ENCODE measurements around the gene TRPV4. TPM values are rescaled to one million over a fixed set of nuclear protein-coding genes. Genes with fewer than 3 reads are reported as not detected.

The TRPV4 gene
- total and polyA plus RNA-seq, 2 donors from 2014 or later = 6.0 to 24.5 TPM

- FAIRE-seq = no peak
Measured at GRCh38 chr12:109764123-109764522, 69.1 kb downstream of the TRPV4 start.

DNA sequence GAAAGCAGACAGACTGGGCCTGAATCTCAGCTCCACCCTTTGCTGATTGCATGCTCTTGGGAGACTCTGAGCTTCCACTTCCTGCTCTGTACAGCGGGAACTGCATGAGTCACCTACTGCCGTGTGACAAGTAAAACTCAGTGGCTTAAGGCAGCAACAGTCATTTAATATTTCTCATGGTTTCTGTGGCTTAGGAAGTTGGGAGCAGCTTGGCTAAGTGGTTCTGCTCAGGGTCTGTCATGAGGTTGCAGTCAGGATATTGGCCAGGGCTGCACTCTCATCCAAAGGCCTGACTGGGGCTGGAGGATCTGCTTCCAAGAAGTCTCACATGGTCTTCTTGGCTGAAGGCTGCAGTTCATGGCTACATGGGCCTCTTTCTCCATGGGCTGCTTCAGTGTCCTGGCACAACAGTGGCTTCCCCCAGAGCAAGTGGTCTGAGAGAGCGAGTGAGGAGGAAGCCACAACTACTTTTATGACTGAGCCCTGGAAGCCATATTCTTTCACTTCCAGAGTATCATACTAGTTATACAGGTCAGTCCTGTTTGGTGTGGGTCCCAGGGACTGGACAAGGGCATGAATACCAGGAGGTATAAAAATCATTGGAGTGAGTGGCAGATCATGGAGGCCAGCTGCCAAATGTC lies 69.9 kb downstream of the TRPV4 start:
- H3K9me3 ChIP-seq (ENCODE audit: control insufficient read depth in 2 of 3, insufficient read depth in 1 of 3, low read length in 3 of 3) = peaks cover 0 to 4% (median 0%) of the 10 kb centered on the region in 3 donors
- H3K27ac ChIP-seq (ENCODE audit: low read depth in 2 of 2, low read length in 2 of 2) = no peak overlapping the region
- DNase-seq (peak in 2 of 5 donors; percentile 13 to 30), FAIRE-seq (no peak)
- H3K9ac ChIP-seq (ENCODE audit: low read length in 3 of 3) = no peak overlapping the region
- H3K4me1 ChIP-seq (ENCODE audit: control insufficient read depth in 2 of 3, insufficient read depth in 2 of 3, low read depth in 1 of 3, low read length in 3 of 3) = peaks cover 0 to 6% (median 0%) of the 10 kb centered on the region in 3 donors
- H3K27me3 ChIP-seq (ENCODE audit: control insufficient read depth, insufficient read depth, low read length) = no peaks in the 10 kb centered on the region
- intact Hi-C loops (cut with DNase I) = no loop called here
- no peaks in the 10 kb centered on the region for H3K36me3 ChIP-seq (ENCODE audit: control insufficient read depth in 2 of 3, insufficient read depth in 3 of 3, low read length in 3 of 3)
- TF ChIP-seq, protein P1, sequence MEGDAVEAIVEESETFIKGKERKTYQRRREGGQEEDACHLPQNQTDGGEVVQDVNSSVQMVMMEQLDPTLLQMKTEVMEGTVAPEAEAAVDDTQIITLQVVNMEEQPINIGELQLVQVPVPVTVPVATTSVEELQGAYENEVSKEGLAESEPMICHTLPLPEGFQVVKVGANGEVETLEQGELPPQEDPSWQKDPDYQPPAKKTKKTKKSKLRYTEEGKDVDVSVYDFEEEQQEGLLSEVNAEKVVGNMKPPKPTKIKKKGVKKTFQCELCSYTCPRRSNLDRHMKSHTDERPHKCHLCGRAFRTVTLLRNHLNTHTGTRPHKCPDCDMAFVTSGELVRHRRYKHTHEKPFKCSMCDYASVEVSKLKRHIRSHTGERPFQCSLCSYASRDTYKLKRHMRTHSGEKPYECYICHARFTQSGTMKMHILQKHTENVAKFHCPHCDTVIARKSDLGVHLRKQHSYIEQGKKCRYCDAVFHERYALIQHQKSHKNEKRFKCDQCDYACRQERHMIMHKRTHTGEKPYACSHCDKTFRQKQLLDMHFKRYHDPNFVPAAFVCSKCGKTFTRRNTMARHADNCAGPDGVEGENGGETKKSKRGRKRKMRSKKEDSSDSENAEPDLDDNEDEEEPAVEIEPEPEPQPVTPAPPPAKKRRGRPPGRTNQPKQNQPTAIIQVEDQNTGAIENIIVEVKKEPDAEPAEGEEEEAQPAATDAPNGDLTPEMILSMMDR (IDR thresholded peaks at IDR 0.05; ENCODE audit: borderline replicate concordance, extremely low read depth, insufficient read depth) = no peak
- no peak overlapping the region for H3K4me3 ChIP-seq (ENCODE audit: low read length in 3 of 3)

More at GRCh38 chr12:109764123-109764522, 69.1 kb downstream of the TRPV4 start:
- intact Hi-C loops (cut with DNase I) = no loop called here
- peaks cover 0 to 4% (median 0%) of the 10 kb centered on the region in 3 donors for H3K9me3 ChIP-seq (ENCODE audit: control insufficient read depth in 2 of 3, insufficient read depth in 1 of 3, low read length in 3 of 3)
- no peaks in the 10 kb centered on the region for H3K36me3 ChIP-seq (ENCODE audit: control insufficient read depth in 2 of 3, insufficient read depth in 3 of 3, low read length in 3 of 3)
- TF ChIP-seq, protein P1 (IDR thresholded peaks at IDR 0.05; ENCODE audit: borderline replicate concordance, extremely low read depth, insufficient read depth) = no peak
- H3K27me3 ChIP-seq (ENCODE audit: control insufficient read depth, insufficient read depth, low read length) = no peaks in the 10 kb centered on the region
- DNase-seq = no peak
- H3K4me1 ChIP-seq (ENCODE audit: control insufficient read depth in 2 of 3, insufficient read depth in 2 of 3, low read depth in 1 of 3, low read length in 3 of 3) = peaks cover 0 to 6% (median 0%) of the 10 kb centered on the region in 3 donors
- H3K4me3 ChIP-seq (ENCODE audit: low read length in 3 of 3) = no peak overlapping the region
- H3K27ac ChIP-seq (ENCODE audit: low read depth in 2 of 2, low read length in 2 of 2) = no peak overlapping the region
- no peak overlapping the region for H3K9ac ChIP-seq (ENCODE audit: low read length in 3 of 3)

GRCh38 chr12:109762673-109763191 lies 70.5 kb downstream of the TRPV4 start:
- peaks cover 0 to 4% (median 0%) of the 10 kb centered on the region in 3 donors for H3K9me3 ChIP-seq (ENCODE audit: control insufficient read depth in 2 of 3, insufficient read depth in 1 of 3, low read length in 3 of 3)
- no peak overlapping the region for H3K4me3 ChIP-seq (ENCODE audit: low read length in 3 of 3)
- FAIRE-seq (no peak), DNase-seq (peak in 2 of 5 donors; percentile 28 to 43)
- no peak overlapping the region for H3K27ac ChIP-seq (ENCODE audit: low read depth in 2 of 2, low read length in 2 of 2)
- no peaks in the 10 kb centered on the region for H3K27me3 ChIP-seq (ENCODE audit: control insufficient read depth, insufficient read depth, low read length)
- peaks cover 0 to 6% (median 0%) of the 10 kb centered on the region in 3 donors for H3K4me1 ChIP-seq (ENCODE audit: control insufficient read depth in 2 of 3, insufficient read depth in 2 of 3, low read depth in 1 of 3, low read length in 3 of 3)
- H3K9ac ChIP-seq (ENCODE audit: low read length in 3 of 3) = no peak overlapping the region
- TF ChIP-seq, protein P1 (IDR thresholded peaks at IDR 0.05; ENCODE audit: borderline replicate concordance, extremely low read depth, insufficient read depth) = no peak
- H3K36me3 ChIP-seq (ENCODE audit: control insufficient read depth in 2 of 3, insufficient read depth in 3 of 3, low read length in 3 of 3) = no peaks in the 10 kb centered on the region
- intact Hi-C loops (cut with DNase I) = no loop called here

All from kidney (tissue), 14 donors.